ENCODE measurements around the gene ARHGEF2.
A peak's percentile ranks its signal among the peaks of the same experiment; 100 is the strongest.

Gene ARHGEF2

GRCh38 chr1:155913969-155914757 lies 64.2 kb downstream of the ARHGEF2 start:
- no peak for TF ChIP-seq CTCF (IDR thresholded peaks at IDR 0.05; ENCODE audit: insufficient read depth, low read length, poor library complexity, severe bottlenecking)
- Histone ChIP-seq H3K36me3 (ENCODE audit: control insufficient read depth, insufficient read depth, low read length) (peaks cover 13% of the 10 kb centered on the region), H3K4me3 (replicated peaks; ENCODE audit: low read depth, low read length) (no peak overlapping the region), H3K27me3 (replicated peaks; ENCODE audit: control insufficient read depth, insufficient read depth, low read length) (no peaks in the 10 kb centered on the region)
- DNase-seq (ENCODE audit: extremely low read depth, insufficient read length), result no peak

- Histone ChIP-seq H3K36me3 (ENCODE audit: control insufficient read depth, insufficient read depth, low read length) (peaks cover 7% of the 10 kb centered on the region), H3K27me3 (replicated peaks; ENCODE audit: control insufficient read depth, insufficient read depth, low read length) (no peaks in the 10 kb centered on the region), H3K4me3 (replicated peaks; ENCODE audit: low read depth, low read length) (no peak overlapping the region)
- no peak for TF ChIP-seq CTCF (IDR thresholded peaks at IDR 0.05; ENCODE audit: insufficient read depth, low read length, poor library complexity, severe bottlenecking)
- DNase-seq (ENCODE audit: extremely low read depth, insufficient read length), result peak; percentile 14
These were observed 66.3 kb downstream of the ARHGEF2 start for GRCh38 chr1:155912056-155912536.

- H3K4me3 ChIP-seq (replicated peaks; ENCODE audit: low read depth, low read length), result peak within 1 kb of the TSS; percentile 83
- no peaks in the 10 kb centered on the region for H3K27me3 ChIP-seq (replicated peaks; ENCODE audit: control insufficient read depth, insufficient read depth, low read length)
- TF ChIP-seq CTCF (IDR thresholded peaks at IDR 0.05; ENCODE audit: insufficient read depth, low read length, poor library complexity, severe bottlenecking), result no peak
- peaks cover 7% of the 10 kb centered on the region for H3K36me3 ChIP-seq (ENCODE audit: control insufficient read depth, insufficient read depth, low read length)
- peak; percentile 90 for DNase-seq (ENCODE audit: extremely low read depth, insufficient read length)
These were observed 66.9 kb downstream of the ARHGEF2 start, which contains the start of gene RIT1 for GRCh38 chr1:155911156-155912055. TSS of gene RIT1 (minus strand) at chr1:155911349. CDS start at chr1:155910761, 588 bp downstream.

- peak; percentile 20 for DNase-seq (ENCODE audit: extremely low read depth, insufficient read length)
- no peak for TF ChIP-seq CTCF (IDR thresholded peaks at IDR 0.05; ENCODE audit: insufficient read depth, low read length, poor library complexity, severe bottlenecking)
- Histone ChIP-seq H3K4me3 (replicated peaks; ENCODE audit: low read depth, low read length) (peak overlapping the region; percentile 83), H3K36me3 (ENCODE audit: control insufficient read depth, insufficient read depth, low read length) (peaks cover 6% of the 10 kb centered on the region), H3K27me3 (replicated peaks; ENCODE audit: control insufficient read depth, insufficient read depth, low read length) (no peaks in the 10 kb centered on the region)
These were observed 67.7 kb downstream of the ARHGEF2 start for GRCh38 chr1:155910621-155911121.

GRCh38 chr1:155909894-155910293 lies 68.5 kb downstream of the ARHGEF2 start:
- no peak for DNase-seq (ENCODE audit: extremely low read depth, insufficient read length)
- TF ChIP-seq CTCF (IDR thresholded peaks at IDR 0.05; ENCODE audit: insufficient read depth, low read length, poor library complexity, severe bottlenecking), result no peak
- Histone ChIP-seq H3K36me3 (ENCODE audit: control insufficient read depth, insufficient read depth, low read length) (peaks cover 8% of the 10 kb centered on the region), H3K27me3 (replicated peaks; ENCODE audit: control insufficient read depth, insufficient read depth, low read length) (no peaks in the 10 kb centered on the region), H3K4me3 (replicated peaks; ENCODE audit: low read depth, low read length) (no peak overlapping the region; the same call in 1 of the 2 replicates)
